Stimulated activated CD8-positive, alpha-beta memory T cell treated with anti-CD3 and anti-CD28 coated beads, Interleukin-4, amount 100 ng/mL, for 4 hours (primary cell): ENCODE results near the gene ABHD4.
"Not testable (repeated sequence)": the region's sequence is repeated elsewhere in the genome, so short reads cannot be mapped to it uniquely, and the experiment has no call there.

Source experiments
- DNase-seq, 2 donors: peaks; one replicate each; pipeline ENCODE4 v3.0.0-alpha.2; 2020; ENCODE audit warnings: low read depth in 2 of 2, low spot score in 1 of 2

ABHD4 gene

GRCh38 chr14:22623047-22623446, 24.9 kb downstream of the ABHD4 start:
- no peak for DNase-seq

GRCh38 chr14:22626590-22626989, 28.5 kb downstream of the ABHD4 start:
- DNase-seq = no peak

- no peak for DNase-seq
Observed at GRCh38 chr14:22627506-22628263, 29.6 kb downstream of the ABHD4 start.

- DNase-seq = no peak
Observed at GRCh38 chr14:22629361-22629760, 31.3 kb downstream of the ABHD4 start.

GRCh38 chr14:22630066-22630465, 32.0 kb downstream of the ABHD4 start:
- DNase-seq = no peak

GRCh38 chr14:22630486-22630885, 32.4 kb downstream of the ABHD4 start:
- no peak for DNase-seq

GRCh38 chr14:22634233-22634900, 36.3 kb downstream of the ABHD4 start:
- DNase-seq = no peak

GRCh38 chr14:22635980-22636379, 37.9 kb downstream of the ABHD4 start:
- DNase-seq = not testable (repeated sequence)

- no peak for DNase-seq
Observed at GRCh38 chr14:22640192-22640591, 42.1 kb downstream of the ABHD4 start.

- DNase-seq = no peak
Observed at GRCh38 chr14:22641846-22642245, 43.7 kb downstream of the ABHD4 start.

GRCh38 chr14:22644305-22644635, 46.2 kb downstream of the ABHD4 start, which contains the start of gene OR6J1:
OR6J1 (minus strand) TSS chr14:22644352; CDS start chr14:22634811, 9,541 bp downstream.
- no peak for DNase-seq

- DNase-seq = no peak
Observed at GRCh38 chr14:22646570-22647254, 48.6 kb downstream of the ABHD4 start.

GRCh38 chr14:22648506-22648905, 50.4 kb downstream of the ABHD4 start:
- DNase-seq = no peak

- DNase-seq = no peak
Observed at GRCh38 chr14:22650046-22650739, 52.1 kb downstream of the ABHD4 start.

- no peak for DNase-seq
Observed at GRCh38 chr14:22650960-22651521, 52.9 kb downstream of the ABHD4 start.

- DNase-seq = no peak
Observed at GRCh38 chr14:22651586-22651985, 53.5 kb downstream of the ABHD4 start.

- peak; percentile 6 to 13 for DNase-seq
Observed at GRCh38 chr14:22653012-22653621, 55.0 kb downstream of the ABHD4 start.

GRCh38 chr14:22656226-22656625, 58.1 kb downstream of the ABHD4 start:
- DNase-seq = no peak

- DNase-seq = no peak
Observed at GRCh38 chr14:22656945-22657731, 59.0 kb downstream of the ABHD4 start.

- no peak for DNase-seq
Observed at GRCh38 chr14:22657861-22658260, 59.8 kb downstream of the ABHD4 start.
